PC-9 (cell line): ENCODE results near the gene KCNAB2. TPM values are rescaled to one million over a fixed set of nuclear protein-coding genes. Genes with fewer than 3 reads are reported as not detected.

ENCODE experiments used
- BruUV-seq: library from RNA; stranded (reverse); fragments of 400-500 nt; replicated peaks from 2 replicates; lab custom pipeline; 2021; lab: Mats Ljungman, UMichigan
- CTCF ChIA-PET: fragments of 300-600 bp; sonication (Branson Sonifier 250); formaldehyde crosslinking; loops from one replicate; lab custom pipeline; 2022; ENCODE audit warnings: antibody characterized with exemption; lab: Charles Lee
- POLR2A ChIA-PET: fragments of 300-600 bp; sonication (Branson Sonifier 250); formaldehyde crosslinking; loops from one replicate; lab custom pipeline; 2022; ENCODE audit warnings: antibody characterized with exemption; ENCODE audit not compliant: unreplicated experiment; lab: Charles Lee
- DNase-seq, 2 experiments: peaks; one replicate each; pipeline versions ENCODE4 v3.0.0 to v3.0.0-alpha.2; 2015 to 2022; ENCODE audit warnings: mixed read lengths in 1 of 2
- H2AFZ ChIP-seq: fragments of 200-600 bp; sonication (generic); 2 replicates; pipeline ENCODE4 v1.8.1; 2017; ENCODE audit warnings: antibody characterized with exemption
- H3F3A ChIP-seq: fragments of 200-600 bp; sonication (generic); 2 replicates; pipeline ENCODE4 v1.8.1; 2017; ENCODE audit warnings: antibody characterized with exemption, mild to moderate bottlenecking, low read depth; ENCODE audit not compliant: insufficient read depth
- H3K27ac ChIP-seq: fragments of 200-600 bp; sonication (generic); 2 replicates; pipeline ENCODE4 v1.6.1; 2016; ENCODE audit warnings: mixed run types
- H3K27me3 ChIP-seq: fragments of 200-600 bp; sonication (generic); 2 replicates; pipeline ENCODE4 v1.6.1; 2016; ENCODE audit warnings: low read depth, mixed run types; ENCODE audit not compliant: insufficient read depth
- H3K36me3 ChIP-seq: fragments of 200-600 bp; sonication (generic); 2 replicates; pipeline ENCODE4 v1.6.1; 2016; ENCODE audit warnings: low read depth, mixed run types
- H3K4me1 ChIP-seq: fragments of 200-600 bp; sonication (generic); replicated peaks from 2 replicates; pipeline ENCODE4 v1.6.1; 2016; ENCODE audit warnings: mixed run types; ENCODE audit not compliant: insufficient read depth
- H3K4me2 ChIP-seq: fragments of 200-600 bp; sonication (generic); 2 replicates; pipeline ENCODE4 v1.6.1; 2017; ENCODE audit warnings: mixed run types
- H3K4me3 ChIP-seq: fragments of 200-600 bp; sonication (generic); 2 replicates; pipeline ENCODE4 v1.6.1; 2016; ENCODE audit warnings: mixed run types
- H3K79me2 ChIP-seq: fragments of 200-600 bp; sonication (generic); 2 replicates; pipeline ENCODE4 v1.6.1; 2017; ENCODE audit warnings: low read depth, mixed run types
- H3K9me2 ChIP-seq: fragments of 200-600 bp; sonication (generic); 2 replicates; pipeline ENCODE4 v1.8.1; 2017; ENCODE audit warnings: mild to moderate bottlenecking; ENCODE audit not compliant: insufficient read depth
- H3K9me3 ChIP-seq: fragments of 200-600 bp; sonication (generic); 2 replicates; pipeline ENCODE4 v1.8.1; 2016; ENCODE audit warnings: low read depth; ENCODE audit not compliant: insufficient read depth
- H4K20me1 ChIP-seq: fragments of 200-600 bp; sonication (generic); 2 replicates; pipeline ENCODE4 v1.8.1; 2017; ENCODE audit not compliant: insufficient read depth
- CTCF ChIP-seq: fragments of 200-600 bp; sonication (generic); conservative IDR thresholded peaks from 2 replicates; pipeline ENCODE4 v1.6.1; 2017; ENCODE audit warnings: mixed run types, antibody characterized with exemption, mild to moderate bottlenecking, moderate library complexity
- EZH2 ChIP-seq: fragments of 200-600 bp; sonication (generic); IDR thresholded peaks from 2 replicates; pipeline ENCODE4 v1.8.0; 2017; ENCODE audit warnings: antibody characterized with exemption, low read depth
- intact Hi-C: fragments of 100-400 bp; cut with micrococcal nuclease; formaldehyde crosslinking; loops from one replicate; pipeline ENCODE4 v1.10.0; 2022; ENCODE audit not compliant: unreplicated experiment
- total RNA-seq: library from RNA; stranded (reverse); gene quantifications from 2 replicates; pipeline ENCODE4 v1.2.3, GENCODE V29; 2021

KCNAB2 gene
- total RNA-seq, 1 experiment from 2014 or later: 19.6 TPM

GRCh38 chr1:6025269-6026094 is 20.2 kb upstream of the KCNAB2 start:
- no peak for TF ChIP-seq CTCF
- no peak for TF ChIP-seq EZH2
- H3K79me2 ChIP-seq: no peaks in the 10 kb centered on the region
- peak overlapping the region; percentile 43; the same call in 1 of the 2 replicates for H3K4me3 ChIP-seq
- ChIA-PET CTCF (no interaction called here), POLR2A (interaction anchor here (0.6 to 0.7 kb wide), 3 partner anchors 276 to 620 kb away, joined by 3 to 5 read pairs (median 4); no protein-coding TSS in a partner anchor)
- no peaks in the 10 kb centered on the region for H3K9me3 ChIP-seq
- H3K27ac ChIP-seq: no peak overlapping the region
- peak overlapping the region; percentile 85 for H3K4me2 ChIP-seq
- peaks cover 11% of the 10 kb centered on the region for H3K4me1 ChIP-seq
- BruUV-seq: TSS peak; percentile 93
- no peaks in the 10 kb centered on the region for H3K27me3 ChIP-seq
- 0 out of 2 replicates have a peak overlapping the region, but pooled peaks have one; percentile 52 for H2AFZ ChIP-seq
- intact Hi-C loops: loop anchor here (1.0 to 10.0 kb wide), 2 partner anchors 33 to 649 kb away; partner anchors contain the start of gene NPHP4
- no peaks in the 10 kb centered on the region for H3F3A ChIP-seq
- H3K9me2 ChIP-seq: no peaks in the 10 kb centered on the region
- H3K36me3 ChIP-seq: no peaks in the 10 kb centered on the region
- no peaks in the 10 kb centered on the region; the same call in 1 of the 2 replicates for H4K20me1 ChIP-seq
- DNase-seq: peak; percentile 38 to 69

- Histone ChIP-seq H3K4me3 (peak overlapping the region; percentile 43; the same call in 1 of the 2 replicates), H3F3A (no peaks in the 10 kb centered on the region), H3K27me3 (no peaks in the 10 kb centered on the region), H3K9me2 (no peaks in the 10 kb centered on the region), H3K4me1 (peaks cover 11% of the 10 kb centered on the region), H3K27ac (no peak overlapping the region), H3K4me2 (peak overlapping the region; percentile 85), H4K20me1 (no peaks in the 10 kb centered on the region; the same call in 1 of the 2 replicates), H2AFZ (0 out of 2 replicates have a peak overlapping the region, but pooled peaks have one; percentile 52), H3K79me2 (no peaks in the 10 kb centered on the region), H3K36me3 (no peaks in the 10 kb centered on the region), H3K9me3 (no peaks in the 10 kb centered on the region)
- ChIA-PET CTCF (interaction anchor here (0.6 kb wide), 2 partner anchors 10 to 158 kb away, joined by 3 to 5 read pairs; no protein-coding TSS in a partner anchor), POLR2A (interaction anchor here (0.6 to 0.7 kb wide), 3 partner anchors 32 to 621 kb away, joined by 3 to 4 read pairs (median 4); no protein-coding TSS in a partner anchor)
- intact Hi-C loops: loop anchor here (1.0 to 10.0 kb wide), 2 partner anchors 34 to 649 kb away; partner anchors contain the start of gene NPHP4
- peak; percentile 74 to 93 for DNase-seq
- TF ChIP-seq EZH2: no peak
- no peak for TF ChIP-seq CTCF
- BruUV-seq: no TSS peak
Measured at GRCh38 chr1:6026095-6026809, 19.4 kb upstream of the KCNAB2 start.

DNA sequence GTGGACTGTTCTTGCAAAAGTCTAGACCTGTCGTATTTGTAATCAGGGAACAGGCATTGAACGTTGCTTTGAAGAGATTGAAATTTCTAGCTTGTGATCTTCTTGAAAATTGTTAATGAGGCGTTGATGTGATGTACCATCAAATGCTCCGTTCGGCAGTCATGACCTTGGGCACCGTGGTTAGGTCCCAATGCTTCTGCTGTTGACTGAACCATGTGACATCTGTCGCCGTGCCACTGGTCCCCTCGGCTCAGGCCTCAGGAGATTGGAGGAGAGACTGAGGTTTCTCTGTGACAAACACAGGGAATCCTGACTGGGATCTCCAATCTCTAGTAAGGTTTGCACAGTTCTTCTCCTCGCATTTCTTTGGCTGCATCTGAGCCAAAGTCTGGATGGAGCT is 18.1 kb upstream of the KCNAB2 start:
- no peak overlapping the region for H2AFZ ChIP-seq

More for the DNA sequence above, 18.1 kb upstream of the KCNAB2 start:
- BruUV-seq: no TSS peak
- no peaks in the 10 kb centered on the region for H3K36me3 ChIP-seq
- no peaks in the 10 kb centered on the region for H3K9me3 ChIP-seq
- H3F3A ChIP-seq: no peaks in the 10 kb centered on the region; the same call in 1 of the 2 replicates
- intact Hi-C loops: loop anchor here (10.0 kb wide), 1 partner anchor 647 kb away; no protein-coding TSS in a partner anchor
- H4K20me1 ChIP-seq: no peaks in the 10 kb centered on the region; the same call in 1 of the 2 replicates
- no peak overlapping the region for H3K4me3 ChIP-seq
- no peak overlapping the region for H3K4me2 ChIP-seq
- TF ChIP-seq EZH2: no peak
- no peak for TF ChIP-seq CTCF
- H3K79me2 ChIP-seq: no peaks in the 10 kb centered on the region
- ChIA-PET CTCF (no interaction called here), POLR2A (no interaction called here)
- H3K27ac ChIP-seq: no peak overlapping the region
- no peaks in the 10 kb centered on the region for H3K9me2 ChIP-seq
- H3K27me3 ChIP-seq: no peaks in the 10 kb centered on the region
- peaks cover 11% of the 10 kb centered on the region for H3K4me1 ChIP-seq
- DNase-seq: no peak
